Measurements from ENCODE around the gene XYLT1.

- TF ChIP-seq CTCF (IDR thresholded peaks at IDR 0.05): no peak
- TF ChIP-seq ZFX (IDR thresholded peaks at IDR 0.05; ENCODE audit: borderline replicate concordance): no peak
Observed at GRCh38 chr16:17276610-17277009, 194.2 kb downstream of the XYLT1 start.
